ACC112 (cell line): Measurements from ENCODE around the gene ZNF205.

Source experiments
- H2AFZ ChIP-seq: fragments of 200-600 bp; sonication (generic); one replicate; pipeline ENCODE4 v1.6.0; 2017; ENCODE audit warnings: antibody characterized with exemption, low read length; ENCODE audit not compliant: unreplicated experiment
- H3K27ac ChIP-seq: fragments of 200-600 bp; sonication (generic); 2 replicates; pipeline ENCODE4 v1.5.1; 2014; ENCODE audit warnings: low read depth, mild to moderate bottlenecking, antibody characterized with exemption, low read length, moderate library complexity
- H3K27me3 ChIP-seq: fragments of 200-600 bp; sonication (generic); 2 replicates; pipeline ENCODE4 v1.6.1; 2014; ENCODE audit warnings: mild to moderate bottlenecking, antibody characterized with exemption, low read length, moderate library complexity, mixed read lengths; ENCODE audit not compliant: insufficient read depth
- H3K36me3 ChIP-seq: fragments of 200-600 bp; sonication (generic); 2 replicates; pipeline ENCODE4 v1.6.1; 2016; ENCODE audit warnings: mild to moderate bottlenecking, antibody characterized with exemption, low read length, moderate library complexity, mixed read lengths; ENCODE audit not compliant: insufficient read depth
- H3K4me1 ChIP-seq: fragments of 200-600 bp; sonication (generic); one replicate; pipeline ENCODE4 v1.6.1; 2016; ENCODE audit warnings: low read length, mixed read lengths; ENCODE audit not compliant: insufficient read depth, unreplicated experiment, control insufficient read depth
- H3K4me3 ChIP-seq: fragments of 200-600 bp; sonication (generic); 2 replicates; pipeline ENCODE4 v1.5.1; 2014; ENCODE audit warnings: mild to moderate bottlenecking, low read depth, low read length
- H3K79me2 ChIP-seq: fragments of 200-600 bp; sonication (generic); one replicate; pipeline ENCODE4 v1.6.0; 2016; ENCODE audit warnings: low read length; ENCODE audit not compliant: control insufficient read depth, unreplicated experiment, insufficient read depth

The ZNF205 gene

DNA sequence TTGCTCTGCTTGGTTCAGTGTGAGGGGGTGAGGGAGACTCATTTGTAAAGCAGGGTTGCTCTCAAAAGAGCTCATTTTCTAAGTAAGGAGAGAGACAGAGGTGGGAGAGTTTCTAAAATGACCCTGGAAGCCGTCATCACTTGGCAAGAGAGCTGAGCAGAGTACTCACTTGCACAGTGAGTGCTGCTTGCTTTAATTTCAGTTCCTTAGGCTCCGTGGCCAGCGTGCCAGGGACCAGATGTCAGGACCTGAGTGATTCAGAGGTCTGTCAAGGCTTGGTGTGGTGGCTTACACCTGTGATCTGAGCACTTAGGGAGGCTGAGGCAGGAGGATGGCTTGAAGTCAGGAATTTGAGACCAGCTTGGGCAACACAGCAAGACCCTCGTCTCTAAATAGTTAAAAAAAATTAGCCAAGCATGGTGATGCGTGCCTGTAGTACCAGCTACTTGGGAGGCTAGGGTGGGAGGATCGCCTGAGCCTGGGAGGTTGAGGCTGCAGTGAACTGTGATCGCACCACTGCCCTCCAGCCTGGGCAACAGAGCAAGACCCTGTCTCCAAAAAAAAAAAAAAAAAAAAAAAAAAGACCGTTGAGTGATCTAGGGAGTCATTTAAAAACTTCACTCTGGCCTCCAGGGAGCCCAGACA, 10.7 kb downstream of the ZNF205 start:
- Histone ChIP-seq H3K36me3 (peaks cover 7% of the 10 kb centered on the region; the same call in 1 of the 2 replicates), H2AFZ (no peak overlapping the region), H3K27ac (no peak overlapping the region), H3K79me2 (no peaks in the 10 kb centered on the region), H3K4me3 (peak overlapping the region; percentile 84; the same call in 1 of the 2 replicates), H3K27me3 (no peaks in the 10 kb centered on the region), H3K4me1 (no peaks in the 10 kb centered on the region)

DNA sequence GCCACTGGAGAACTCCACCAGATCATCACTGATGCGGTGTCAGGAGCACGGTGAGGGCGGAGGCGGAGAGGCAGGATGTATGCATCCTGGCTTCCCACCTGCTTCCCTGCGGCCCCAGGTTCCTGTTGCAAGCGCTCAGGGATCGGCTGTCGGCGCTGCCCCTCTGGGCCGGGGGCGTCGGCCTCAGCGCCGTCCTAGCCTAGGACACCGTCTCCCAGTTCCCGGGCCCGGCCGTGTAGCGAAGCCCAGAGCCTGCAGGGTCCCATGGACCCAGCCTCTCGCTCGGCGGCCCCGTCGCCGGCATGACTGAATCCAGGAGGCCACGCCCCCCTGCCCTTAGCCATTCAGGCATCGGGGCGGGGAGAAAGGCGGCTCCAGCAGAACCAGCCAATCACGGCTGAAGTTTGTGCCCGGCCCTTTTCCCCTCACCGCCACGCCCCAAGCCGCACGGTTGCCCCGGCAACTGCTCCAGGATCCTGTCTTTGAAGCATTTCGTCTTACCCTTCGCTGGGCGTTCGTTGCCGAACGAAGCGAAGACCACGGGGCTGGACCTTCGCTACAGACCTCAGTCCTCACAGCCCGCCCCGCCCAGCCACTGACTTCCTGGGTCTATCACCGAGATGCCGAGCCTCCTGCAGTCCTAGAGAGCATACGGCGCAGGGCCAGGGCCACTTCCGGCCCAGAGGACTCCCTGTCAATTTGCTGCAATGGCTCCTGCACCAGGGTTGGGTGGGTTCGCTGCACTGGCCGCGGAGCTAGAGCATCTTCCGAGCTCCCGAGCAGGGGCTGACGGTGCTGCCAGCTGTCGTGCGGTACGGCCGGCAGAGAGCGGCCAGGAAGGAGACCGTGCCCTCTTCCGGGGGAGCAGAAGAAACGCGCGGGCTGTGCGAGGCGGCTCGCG, 11.8 kb downstream of the ZNF205 start:
- H3K36me3 ChIP-seq = peaks cover 7% of the 10 kb centered on the region
- peak overlapping the region; percentile 47 for H2AFZ ChIP-seq
- H3K27me3 ChIP-seq = no peaks in the 10 kb centered on the region
- H3K4me1 ChIP-seq = peaks cover 3% of the 10 kb centered on the region
- H3K79me2 ChIP-seq = no peaks in the 10 kb centered on the region
- H3K4me3 ChIP-seq = peak overlapping the region; percentile 84
- H3K27ac ChIP-seq = peak overlapping the region; percentile 3; the same call in 1 of the 2 replicates

DNA sequence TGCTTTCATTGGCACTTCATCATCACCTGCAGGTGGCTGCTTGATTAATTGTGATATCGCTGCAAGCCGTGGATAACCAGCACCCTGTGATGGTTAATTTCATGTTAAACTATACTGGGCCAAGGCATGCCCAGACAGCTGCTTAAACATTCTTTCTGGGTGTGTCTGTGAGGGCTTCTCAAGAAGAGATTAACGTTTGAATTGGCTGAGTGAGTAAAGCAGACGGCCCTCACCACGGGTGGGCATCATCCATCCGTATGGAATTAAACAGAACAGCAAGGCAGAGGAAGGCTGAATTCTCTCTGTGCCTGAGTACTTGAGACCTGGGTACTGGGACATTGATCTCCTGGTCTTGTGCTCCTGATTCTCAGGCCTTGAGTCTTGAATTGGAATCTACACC, 15.4 kb downstream of the ZNF205 start:
- no peak overlapping the region for H3K4me3 ChIP-seq
- H3K4me1 ChIP-seq = peaks cover 5% of the 10 kb centered on the region
- peaks cover 7% of the 10 kb centered on the region for H3K36me3 ChIP-seq
- no peaks in the 10 kb centered on the region for H3K27me3 ChIP-seq
- H3K27ac ChIP-seq = no peak overlapping the region
- H3K79me2 ChIP-seq = peaks cover 9% of the 10 kb centered on the region
- no peak overlapping the region for H2AFZ ChIP-seq

DNA sequence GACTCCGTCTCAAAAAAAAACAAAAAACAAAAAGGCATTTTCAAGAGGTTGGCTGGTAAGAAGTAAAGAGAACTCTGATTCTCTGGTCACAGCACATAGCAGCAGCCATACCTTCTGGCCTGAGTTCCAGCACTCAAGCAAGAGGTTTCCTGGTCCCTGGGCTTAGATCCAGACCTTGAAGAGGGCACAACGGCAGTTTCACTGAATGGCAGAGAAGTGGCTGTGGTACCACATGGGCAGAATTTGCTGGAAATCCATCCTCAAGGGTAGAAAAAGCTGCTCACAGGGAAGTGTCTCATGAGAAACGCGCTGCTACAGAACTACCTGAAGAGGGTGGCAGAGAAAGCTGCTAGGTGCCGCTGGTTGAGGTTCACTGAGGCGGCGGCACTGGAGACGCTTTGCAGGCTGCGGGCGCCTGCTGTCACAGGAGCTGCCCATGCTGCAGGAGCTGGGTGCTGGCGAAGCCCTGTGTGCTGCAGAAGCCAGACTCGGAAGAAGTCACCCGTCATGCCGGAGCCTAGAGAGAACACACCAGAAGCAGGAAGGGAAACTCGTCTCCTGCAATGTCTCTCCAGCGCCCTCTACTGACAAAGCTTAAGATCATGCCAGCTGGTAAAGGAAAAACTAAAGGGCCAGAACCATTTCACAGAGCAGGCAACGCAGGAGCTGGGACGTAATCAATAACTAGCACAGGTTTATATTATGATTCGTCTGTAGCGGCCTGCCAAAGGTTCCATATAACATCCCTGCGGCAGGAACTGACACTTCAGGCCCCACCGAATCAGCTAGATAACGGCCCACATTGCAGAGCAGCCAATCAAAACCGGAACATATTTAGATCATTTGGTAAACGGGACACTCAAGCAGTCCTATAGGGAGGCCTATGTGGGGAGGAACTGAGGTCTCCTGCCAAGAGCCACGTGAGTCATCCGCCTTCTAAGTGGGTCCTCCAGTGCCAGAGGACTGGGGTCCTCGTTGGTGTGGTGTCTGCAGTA, 17.0 kb downstream of the ZNF205 start:
- Histone ChIP-seq H2AFZ (no peak overlapping the region), H3K4me1 (peaks cover 8% of the 10 kb centered on the region), H3K36me3 (peaks cover 7% of the 10 kb centered on the region), H3K79me2 (peaks cover 24% of the 10 kb centered on the region), H3K27me3 (no peaks in the 10 kb centered on the region), H3K4me3 (peak overlapping the region; percentile 60), H3K27ac (peak overlapping the region; percentile 11)

DNA sequence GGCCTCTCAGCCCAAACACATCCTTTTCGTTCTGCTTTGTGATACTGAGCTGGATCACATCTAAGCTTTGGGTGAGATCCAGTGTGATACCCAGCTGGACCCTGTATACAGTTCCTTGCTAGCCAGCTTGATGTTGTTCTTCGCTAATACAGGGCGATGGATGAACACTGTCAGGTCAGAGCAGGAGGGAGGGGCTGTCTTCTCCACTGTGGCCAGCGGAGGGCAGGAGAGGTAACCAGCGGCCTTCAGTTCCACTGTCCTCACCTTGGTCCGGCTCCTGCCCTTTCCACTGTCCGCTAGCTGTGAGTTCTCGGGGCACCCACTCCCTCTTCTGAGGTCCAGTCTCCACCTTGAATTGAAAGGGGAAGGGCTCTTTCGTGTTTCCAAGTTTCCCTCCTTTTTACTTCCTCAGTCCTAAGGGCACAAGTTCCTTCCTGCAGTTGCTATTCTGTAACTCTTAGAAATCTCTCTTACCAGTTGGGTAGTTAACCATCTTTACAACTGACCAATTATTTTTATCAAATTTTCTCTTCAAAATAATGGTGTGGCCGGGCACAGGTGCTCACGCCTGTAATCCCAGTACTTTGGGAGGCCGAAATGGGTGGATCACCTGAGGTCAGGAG, 19.5 kb downstream of the ZNF205 start:
- Histone ChIP-seq H3K79me2 (peaks cover 36% of the 10 kb centered on the region), H3K4me1 (peaks cover 13% of the 10 kb centered on the region)

DNA sequence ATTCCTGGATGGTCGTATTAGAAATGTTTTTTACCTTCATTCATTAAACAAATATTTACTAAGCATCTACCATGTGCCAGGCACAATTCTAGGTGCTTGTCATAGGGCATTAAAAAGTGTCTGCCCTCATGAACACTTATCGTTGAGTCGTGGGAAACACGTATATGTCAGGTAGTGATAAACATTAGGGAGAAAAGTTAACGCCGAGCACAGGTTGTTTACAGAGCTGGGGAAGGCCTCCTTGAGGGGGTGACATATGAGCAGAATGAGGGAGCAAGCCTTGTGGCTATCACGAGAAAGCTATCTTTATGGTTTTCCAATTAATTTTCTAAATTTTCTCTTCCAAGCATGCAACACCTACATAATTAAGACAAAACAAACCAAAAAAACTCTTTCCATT, 21.5 kb downstream of the ZNF205 start:
- Histone ChIP-seq H3K79me2 (peaks cover 41% of the 10 kb centered on the region), H3K4me1 (peaks cover 13% of the 10 kb centered on the region), H3K4me3 (peak overlapping the region; percentile 99), H2AFZ (peak overlapping the region; percentile 96), H3K27ac (peak overlapping the region; percentile 81; the same call in 1 of the 2 replicates), H3K27me3 (no peaks in the 10 kb centered on the region), H3K36me3 (no peaks in the 10 kb centered on the region; the same call in 1 of the 2 replicates)

More for the DNA sequence above, 19.5 kb downstream of the ZNF205 start:
- H3K4me3 ChIP-seq = no peak overlapping the region
- H3K36me3 ChIP-seq = peaks cover 7% of the 10 kb centered on the region
- no peak overlapping the region for H3K27ac ChIP-seq
- no peaks in the 10 kb centered on the region for H3K27me3 ChIP-seq
- no peak overlapping the region for H2AFZ ChIP-seq

DNA sequence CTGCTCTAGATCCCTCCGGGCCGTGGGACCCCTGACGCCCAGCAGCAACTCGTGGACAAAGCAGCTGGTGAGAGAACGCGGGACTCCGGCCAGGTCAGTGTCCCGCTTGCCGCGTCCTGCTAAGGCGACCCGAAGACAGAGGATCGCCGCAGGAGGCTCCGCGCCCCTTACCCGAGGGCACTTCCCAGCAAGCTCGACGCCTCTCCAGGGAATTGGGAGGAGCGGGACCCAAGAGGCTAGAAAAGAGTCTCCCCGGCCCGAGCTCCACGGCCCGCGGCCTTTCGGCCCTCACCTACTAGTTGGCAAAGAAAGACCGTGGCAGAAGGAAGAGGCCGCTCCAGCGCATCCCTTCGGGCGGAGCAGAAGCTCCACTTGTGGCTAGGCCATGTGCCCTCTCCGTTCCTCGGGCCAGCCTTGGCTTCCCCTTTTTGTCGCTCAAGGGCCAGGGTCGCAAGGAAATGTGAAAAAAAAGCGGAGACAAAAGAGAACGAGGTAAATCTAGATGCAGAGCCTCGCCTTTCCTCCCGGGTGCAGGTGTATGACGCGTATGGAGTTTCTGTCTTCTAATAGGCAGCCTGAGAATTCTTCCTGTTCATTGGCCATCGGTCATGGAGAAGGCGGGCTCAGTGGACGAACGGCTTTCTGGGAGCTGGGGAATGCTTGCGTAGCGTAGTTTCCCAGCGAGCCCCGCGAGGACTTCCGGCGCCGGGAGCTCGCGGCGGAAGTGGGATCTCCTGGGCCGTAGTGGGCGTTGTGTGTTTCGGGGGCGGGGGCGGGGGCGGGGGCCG, 22.1 kb downstream of the ZNF205 start, which contains the start of gene ZNF213:
Gene ZNF213 (plus strand): TSS at position 692 of the 788 bp plus-strand sequence. CDS start 2,252 bp downstream, outside the sequence.
- peaks cover 41% of the 10 kb centered on the region for H3K79me2 ChIP-seq
- H3K27me3 ChIP-seq = no peaks in the 10 kb centered on the region
- H2AFZ ChIP-seq = peak within 1 kb of the TSS; percentile 98
- H3K4me1 ChIP-seq = peaks cover 7% of the 10 kb centered on the region
- no peaks in the 10 kb centered on the region for H3K36me3 ChIP-seq
- peak within 1 kb of the TSS; percentile 100 for H3K4me3 ChIP-seq
- H3K27ac ChIP-seq = peak within 1 kb of the TSS; percentile 81

DNA sequence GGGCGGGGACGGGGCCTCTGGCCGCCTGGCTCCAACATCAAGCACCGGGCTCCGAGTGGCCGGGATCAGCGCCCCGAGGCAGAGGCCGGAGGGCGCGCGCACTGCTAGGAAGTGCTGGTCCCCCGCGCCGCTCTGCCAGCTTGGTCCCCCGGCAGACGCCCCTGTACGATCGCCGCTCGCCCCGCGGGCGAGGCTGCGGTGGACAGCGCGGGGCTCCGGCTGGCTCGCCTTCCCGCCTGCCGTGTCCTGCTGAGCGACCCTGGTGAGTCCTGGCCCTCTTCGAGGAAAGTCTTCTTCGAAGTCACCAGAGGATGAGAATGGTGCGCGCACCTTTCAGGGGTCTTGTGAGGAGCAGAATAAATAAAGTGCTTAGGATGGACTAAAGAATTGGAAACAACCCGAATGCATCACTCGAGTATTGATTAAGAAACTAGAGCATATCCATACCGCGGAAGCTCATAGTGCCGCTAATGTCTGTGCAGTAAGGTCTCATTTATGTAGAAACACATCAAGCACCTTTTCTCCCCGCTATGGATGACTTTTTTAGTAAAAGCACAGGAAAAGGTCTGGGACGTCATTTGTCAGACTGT, 22.8 kb downstream of the ZNF205 start:
- peak overlapping the region; percentile 44 for H3K27ac ChIP-seq
- peaks cover 7% of the 10 kb centered on the region for H3K4me1 ChIP-seq

DNA sequence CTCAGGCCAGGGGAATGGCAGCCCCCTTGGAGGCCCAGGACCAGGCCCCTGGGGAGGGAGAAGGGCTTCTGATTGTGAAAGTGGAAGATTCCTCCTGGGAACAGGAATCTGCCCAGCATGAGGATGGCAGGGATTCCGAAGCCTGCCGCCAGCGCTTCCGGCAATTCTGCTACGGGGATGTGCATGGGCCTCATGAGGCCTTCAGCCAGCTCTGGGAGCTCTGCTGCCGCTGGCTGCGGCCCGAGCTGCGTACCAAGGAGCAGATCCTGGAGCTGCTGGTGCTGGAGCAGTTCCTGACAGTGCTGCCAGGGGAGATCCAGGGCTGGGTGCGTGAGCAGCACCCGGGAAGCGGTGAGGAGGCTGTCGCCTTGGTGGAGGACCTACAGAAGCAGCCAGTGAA, 24.9 kb downstream of the ZNF205 start:
- Histone ChIP-seq H2AFZ (no peak overlapping the region), H3K79me2 (peaks cover 36% of the 10 kb centered on the region), H3K27me3 (no peaks in the 10 kb centered on the region)

More for the DNA sequence above, 22.8 kb downstream of the ZNF205 start:
- H3K79me2 ChIP-seq = peaks cover 41% of the 10 kb centered on the region
- no peaks in the 10 kb centered on the region for H3K27me3 ChIP-seq
- peak overlapping the region; percentile 100 for H3K4me3 ChIP-seq
- no peaks in the 10 kb centered on the region for H3K36me3 ChIP-seq
- peak overlapping the region; percentile 98 for H2AFZ ChIP-seq

More for the DNA sequence above, 24.9 kb downstream of the ZNF205 start:
- no peak overlapping the region for H3K27ac ChIP-seq
- H3K36me3 ChIP-seq = no peaks in the 10 kb centered on the region
- H3K4me3 ChIP-seq = no peak overlapping the region
- H3K4me1 ChIP-seq = peaks cover 7% of the 10 kb centered on the region
